Chondrocyte (in vitro differentiated cells): Measurements from ENCODE around the gene LDB3. TPM values are rescaled to one million over a fixed set of nuclear protein-coding genes. Genes with fewer than 3 reads are reported as not detected.

Experiments
- DNase-seq: peaks from one replicate; pipeline ENCODE4 v3.0.0; 2021; ENCODE audit warnings: mixed read lengths, low spot score
- H3K27ac Mint-ChIP-seq: one replicate; pipeline ENCODE4 v1.8.0; 2021; ENCODE audit warnings: mild to moderate bottlenecking, moderate library complexity, mixed read lengths; ENCODE audit not compliant: unreplicated experiment
- H3K27me3 Mint-ChIP-seq: 2 replicates; pipeline ENCODE4 v1.8.0; 2021; ENCODE audit warnings: low read depth, mixed read lengths
- H3K36me3 Mint-ChIP-seq: 2 replicates; pipeline ENCODE4 v1.8.0; 2021; ENCODE audit warnings: low read depth, mixed read lengths
- H3K4me1 Mint-ChIP-seq: 2 replicates; pipeline ENCODE4 v1.8.0; 2021; ENCODE audit warnings: low read depth, mild to moderate bottlenecking, mixed read lengths
- H3K4me3 Mint-ChIP-seq: one replicate; pipeline ENCODE4 v1.8.0; 2021; ENCODE audit warnings: mild to moderate bottlenecking, moderate library complexity, mixed read lengths; ENCODE audit not compliant: unreplicated experiment
- H3K9me3 Mint-ChIP-seq: 2 replicates; pipeline ENCODE4 v1.8.0; 2021; ENCODE audit warnings: low read depth, mixed read lengths
- CTCF ChIP-seq: fragments of 200-600 bp; sonication (generic); IDR thresholded peaks from 2 replicates; pipeline ENCODE4 v1.5.0; 2021; ENCODE audit warnings: antibody characterized with exemption, mild to moderate bottlenecking, moderate library complexity
- total RNA-seq: library from RNA; stranded (reverse); gene quantifications from 3 replicates; pipeline ENCODE4 v1.2.1, GENCODE V29; 2021

LDB3 gene
- total RNA-seq, 1 donor from 2014 or later, result 21.5 TPM

GRCh38 chr10:86659161-86659691 is 9.1 kb upstream of the LDB3 start:
- H3K27me3 Mint-ChIP-seq, result no peaks in the 10 kb centered on the region
- peak; percentile 76 for DNase-seq
- H3K4me3 Mint-ChIP-seq, result no peak overlapping the region
- H3K4me1 Mint-ChIP-seq, result peaks cover 9% of the 10 kb centered on the region
- H3K36me3 Mint-ChIP-seq, result no peaks in the 10 kb centered on the region
- H3K9me3 Mint-ChIP-seq, result no peaks in the 10 kb centered on the region
- no peak overlapping the region for H3K27ac Mint-ChIP-seq
- no peak for TF ChIP-seq CTCF

GRCh38 chr10:86659721-86660453 is 8.4 kb upstream of the LDB3 start:
- no peak overlapping the region for H3K4me3 Mint-ChIP-seq
- no peaks in the 10 kb centered on the region for H3K9me3 Mint-ChIP-seq
- peaks cover 15% of the 10 kb centered on the region for H3K4me1 Mint-ChIP-seq
- DNase-seq, result peak; percentile 82
- TF ChIP-seq CTCF, result no peak
- no peaks in the 10 kb centered on the region for H3K36me3 Mint-ChIP-seq
- H3K27me3 Mint-ChIP-seq, result no peaks in the 10 kb centered on the region
- no peak overlapping the region for H3K27ac Mint-ChIP-seq

GRCh38 chr10:86661161-86662025 is 6.9 kb upstream of the LDB3 start:
- no peak for TF ChIP-seq CTCF
- Mint-ChIP-seq H3K4me3 (no peak overlapping the region), H3K4me1 (peaks cover 28% of the 10 kb centered on the region), H3K36me3 (no peaks in the 10 kb centered on the region), H3K27ac (no peak overlapping the region), H3K27me3 (no peaks in the 10 kb centered on the region), H3K9me3 (no peaks in the 10 kb centered on the region)
- DNase-seq, result peak; percentile 77

GRCh38 chr10:86662186-86663045 is 5.9 kb upstream of the LDB3 start:
- no peak overlapping the region for H3K27ac Mint-ChIP-seq
- TF ChIP-seq CTCF, result no peak
- no peaks in the 10 kb centered on the region for H3K27me3 Mint-ChIP-seq
- H3K9me3 Mint-ChIP-seq, result no peaks in the 10 kb centered on the region
- peak; percentile 79 for DNase-seq
- no peaks in the 10 kb centered on the region for H3K36me3 Mint-ChIP-seq
- H3K4me3 Mint-ChIP-seq, result no peak overlapping the region
- peaks cover 29% of the 10 kb centered on the region for H3K4me1 Mint-ChIP-seq

- Mint-ChIP-seq H3K4me1 (peaks cover 34% of the 10 kb centered on the region), H3K36me3 (no peaks in the 10 kb centered on the region), H3K4me3 (no peak overlapping the region), H3K27me3 (no peaks in the 10 kb centered on the region), H3K9me3 (no peaks in the 10 kb centered on the region), H3K27ac (peak overlapping the region; percentile 51)
- no peak for TF ChIP-seq CTCF
- peak; percentile 86 for DNase-seq
These were observed 5.3 kb upstream of the LDB3 start for GRCh38 chr10:86663046-86663345.
